Mesothelial cell of epicardium (in vitro differentiated cells): ENCODE data around the gene MAEA. TPM values are rescaled to one million over a fixed set of nuclear protein-coding genes. Genes with fewer than 3 reads are reported as not detected.

Experiments
- DNase-seq, 2 experiments: peaks; one replicate each; pipeline ENCODE4 v3.0.0; 2021; ENCODE audit warnings: low spot score in 2 of 2; ENCODE audit not compliant: unreplicated experiment in 2 of 2
- H3K27ac Mint-ChIP-seq: 2 replicates; pipeline ENCODE4 v1.8.0; 2021; ENCODE audit warnings: mixed read lengths
- H3K27me3 Mint-ChIP-seq: 2 replicates; pipeline ENCODE4 v1.8.0; 2021; ENCODE audit warnings: low read depth, mixed read lengths
- H3K36me3 Mint-ChIP-seq: 2 replicates; pipeline ENCODE4 v1.8.0; 2021; ENCODE audit warnings: mixed read lengths
- H3K4me1 Mint-ChIP-seq: 2 replicates; pipeline ENCODE4 v1.8.0; 2021; ENCODE audit warnings: mixed read lengths
- H3K4me3 Mint-ChIP-seq: 2 replicates; pipeline ENCODE4 v1.8.0; 2021; ENCODE audit warnings: mild to moderate bottlenecking, moderate library complexity, mixed read lengths
- H3K9me3 Mint-ChIP-seq: 2 replicates; pipeline ENCODE4 v1.8.0; 2021; ENCODE audit warnings: mixed read lengths
- CTCF ChIP-seq: fragments of 200-600 bp; sonication (generic); IDR thresholded peaks from one replicate; pipeline ENCODE4 v1.5.0; 2021; ENCODE audit warnings: antibody characterized with exemption; ENCODE audit not compliant: unreplicated experiment
- total RNA-seq: library from RNA; stranded (reverse); gene quantifications from 3 replicates; pipeline ENCODE4 v1.2.1, GENCODE V29; 2021

Gene MAEA
- total RNA-seq, 1 donor from 2014 or later = 73.4 TPM

- peak overlapping the region; percentile 76 for H3K4me3 Mint-ChIP-seq
- H3K4me1 Mint-ChIP-seq = peaks cover 27% of the 10 kb centered on the region
- DNase-seq = no peak
- no peaks in the 10 kb centered on the region for H3K27me3 Mint-ChIP-seq
- peak overlapping the region; percentile 82 for H3K27ac Mint-ChIP-seq
- no peak for TF ChIP-seq CTCF
- no peaks in the 10 kb centered on the region for H3K9me3 Mint-ChIP-seq
- peaks cover 18% of the 10 kb centered on the region for H3K36me3 Mint-ChIP-seq
Measured at GRCh38 chr4:1246111-1246881, 43.4 kb upstream of the MAEA start.

- DNase-seq = no peak
Measured at GRCh38 chr4:1246901-1247863, 42.5 kb upstream of the MAEA start.

GRCh38 chr4:1247864-1248244 lies 41.8 kb upstream of the MAEA start:
- peaks cover 9% of the 10 kb centered on the region for H3K9me3 Mint-ChIP-seq
- no peak for DNase-seq
- H3K27ac Mint-ChIP-seq = peak overlapping the region; percentile 56
- peak overlapping the region; percentile 76 for H3K4me3 Mint-ChIP-seq
- H3K4me1 Mint-ChIP-seq = peaks cover 27% of the 10 kb centered on the region
- peaks cover 29% of the 10 kb centered on the region for H3K36me3 Mint-ChIP-seq
- H3K27me3 Mint-ChIP-seq = no peaks in the 10 kb centered on the region
- TF ChIP-seq CTCF = no peak

More at GRCh38 chr4:1246901-1247863, 42.5 kb upstream of the MAEA start:
- Mint-ChIP-seq H3K4me1 (peaks cover 27% of the 10 kb centered on the region), H3K27ac (peak overlapping the region; percentile 82), H3K9me3 (peaks cover 4% of the 10 kb centered on the region), H3K4me3 (peak overlapping the region; percentile 76), H3K27me3 (no peaks in the 10 kb centered on the region), H3K36me3 (peaks cover 25% of the 10 kb centered on the region)
- no peak for TF ChIP-seq CTCF

- peak; percentile 86 to 87 for DNase-seq
- H3K9me3 Mint-ChIP-seq = peaks cover 16% of the 10 kb centered on the region
- peak within 1 kb of the TSS; percentile 76 for H3K4me3 Mint-ChIP-seq
- no peaks in the 10 kb centered on the region for H3K27me3 Mint-ChIP-seq
- H3K27ac Mint-ChIP-seq = peak within 1 kb of the TSS; percentile 90
- TF ChIP-seq CTCF = no peak
- H3K36me3 Mint-ChIP-seq = peaks cover 35% of the 10 kb centered on the region
- H3K4me1 Mint-ChIP-seq = peaks cover 27% of the 10 kb centered on the region
Measured at GRCh38 chr4:1248245-1249147, 41.2 kb upstream of the MAEA start, which contains the start of gene CTBP1. CTBP1 (minus strand) TSS chr4:1249130; CDS start chr4:1241331, 7,799 bp downstream.
